Lower leg skin (tissue), 3 donors: ENCODE results near the gene C10orf88.
"Not testable (repeated sequence)": the region's sequence is repeated elsewhere in the genome, so short reads cannot be mapped to it uniquely, and the experiment has no call there.

ENCODE experiments used
- CTCF ChIP-seq, 3 donors: fragments of 450-650 bp; IDR thresholded peaks; one replicate each; pipeline ENCODE4 v1.5.1; 2016; ENCODE audit warnings: antibody characterized with exemption in 3 of 3, mild to moderate bottlenecking in 3 of 3, moderate library complexity in 2 of 3
- POLR2A ChIP-seq, 2 donors: fragments of 450-650 bp; IDR thresholded peaks; one replicate each; pipeline ENCODE4 v1.6.1; 2016 to 2017; ENCODE audit warnings: antibody characterized with exemption in 2 of 2, mild to moderate bottlenecking in 1 of 2, moderate library complexity in 1 of 2

- not testable (repeated sequence) for TF ChIP-seq CTCF, POLR2A (IDR thresholded peaks at IDR 0.05)
These were observed 50.2 kb downstream of the C10orf88 start for GRCh38 chr10:122903861-122904260.
